GM23248 (cell line): ENCODE measurements around the gene CENPX. TPM values are rescaled to one million over a fixed set of nuclear protein-coding genes. Genes with fewer than 3 reads are reported as not detected.

ENCODE experiments used
- DNase-seq: peaks from one replicate; pipeline ENCODE4 v3.0.0-alpha.2; 2015
- H2AFZ ChIP-seq: fragments of 200-600 bp; sonication (generic); 2 replicates; pipeline ENCODE4 v1.6.1; 2016; ENCODE audit warnings: antibody characterized with exemption
- H3F3A ChIP-seq: fragments of 200-600 bp; sonication (generic); 2 replicates; pipeline ENCODE4 v1.6.1; 2016; ENCODE audit warnings: mild to moderate bottlenecking, antibody characterized with exemption, mixed run types; ENCODE audit not compliant: insufficient read depth
- H3K27ac ChIP-seq: fragments of 200-600 bp; sonication (generic); 2 replicates; pipeline ENCODE4 v1.5.1; 2016; ENCODE audit warnings: mild to moderate bottlenecking
- H3K27me3 ChIP-seq: fragments of 200-600 bp; sonication (generic); replicated peaks from 2 replicates; pipeline ENCODE4 v1.6.1; 2016; ENCODE audit warnings: mild to moderate bottlenecking; ENCODE audit not compliant: insufficient read depth
- H3K36me3 ChIP-seq: fragments of 200-600 bp; sonication (generic); 2 replicates; pipeline ENCODE4 v1.6.1; 2016; ENCODE audit warnings: low read depth, mild to moderate bottlenecking
- H3K4me1 ChIP-seq: fragments of 200-600 bp; sonication (generic); 2 replicates; pipeline ENCODE4 v1.6.1; 2016; ENCODE audit warnings: mild to moderate bottlenecking; ENCODE audit not compliant: insufficient read depth
- H3K4me2 ChIP-seq: fragments of 200-600 bp; sonication (generic); one replicate; pipeline ENCODE4 v1.6.1; 2016; ENCODE audit warnings: mild to moderate bottlenecking; ENCODE audit not compliant: unreplicated experiment
- H3K4me3 ChIP-seq: fragments of 200-600 bp; sonication (generic); 2 replicates; pipeline ENCODE4 v1.5.1; 2016; ENCODE audit warnings: mild to moderate bottlenecking
- H3K79me2 ChIP-seq: fragments of 200-600 bp; sonication (generic); 2 replicates; pipeline ENCODE4 v1.6.1; 2016; ENCODE audit warnings: mild to moderate bottlenecking; ENCODE audit not compliant: insufficient read depth
- H3K9ac ChIP-seq: fragments of 200-600 bp; sonication (generic); 2 replicates; pipeline ENCODE4 v1.6.1; 2016; ENCODE audit warnings: mild to moderate bottlenecking
- H3K9me2 ChIP-seq: fragments of 200-600 bp; sonication (generic); 2 replicates; pipeline ENCODE4 v1.6.1; 2016; ENCODE audit warnings: mixed run types, mild to moderate bottlenecking, moderate library complexity; ENCODE audit not compliant: insufficient read depth
- H3K9me3 ChIP-seq: fragments of 200-600 bp; sonication (generic); one replicate; pipeline ENCODE4 v1.6.1; 2017; ENCODE audit warnings: low read depth
- H4K20me1 ChIP-seq: fragments of 200-600 bp; sonication (generic); 2 replicates; pipeline ENCODE4 v1.6.0; 2016; ENCODE audit not compliant: insufficient read depth
- EZH2 ChIP-seq: fragments of 200-600 bp; sonication (generic); IDR thresholded peaks from 2 replicates; pipeline ENCODE4 v1.6.1; 2018; ENCODE audit warnings: antibody characterized with exemption, mild to moderate bottlenecking; ENCODE audit not compliant: insufficient read depth, poor library complexity, severe bottlenecking
- EZH2phosphoT487 ChIP-seq: fragments of 200-600 bp; sonication (generic); IDR thresholded peaks from 2 replicates; pipeline ENCODE4 v1.6.1; 2018; ENCODE audit warnings: antibody characterized with exemption, moderate library complexity, mild to moderate bottlenecking, low read depth; ENCODE audit not compliant: insufficient read depth
- WGBS, 2 experiments: methylation state at CpG; one replicate each; pipeline ENCODE4 v1.1.6; 2015 to 2017; ENCODE audit warnings: low lambda C conversion rate in 2 of 2, low coverage in 1 of 2; ENCODE audit errors: missing lambda C conversion rate in 2 of 2; 5-methylcytosine and 5-hydroxymethylcytosine counted together
- in situ Hi-C: fragments of 300-500 bp; cut with MboI; formaldehyde crosslinking; loops from 2 replicates; pipeline ENCODE4 v1.15.0; 2020
- polyA plus RNA-seq: library from polyadenylated mRNA; unstranded; fragments of >200 nt; fragmentation: Nextera tagmentation; extraction: Ambion mirVana; gene quantifications from 2 replicates; pipeline ENCODE4 v1.2.1, GENCODE V29; 2016
- total RNA-seq: library from RNA; depleted of rRNA; stranded (reverse); fragments of >200 nt; shearing (Covaris generic); gene quantifications from 2 replicates; pipeline ENCODE4 v1.2.3, GENCODE V29; 2014

Gene CENPX
- total and polyA plus RNA-seq, 2 experiments from 2014 or later, result 43.9 to 68.6 TPM

DNA sequence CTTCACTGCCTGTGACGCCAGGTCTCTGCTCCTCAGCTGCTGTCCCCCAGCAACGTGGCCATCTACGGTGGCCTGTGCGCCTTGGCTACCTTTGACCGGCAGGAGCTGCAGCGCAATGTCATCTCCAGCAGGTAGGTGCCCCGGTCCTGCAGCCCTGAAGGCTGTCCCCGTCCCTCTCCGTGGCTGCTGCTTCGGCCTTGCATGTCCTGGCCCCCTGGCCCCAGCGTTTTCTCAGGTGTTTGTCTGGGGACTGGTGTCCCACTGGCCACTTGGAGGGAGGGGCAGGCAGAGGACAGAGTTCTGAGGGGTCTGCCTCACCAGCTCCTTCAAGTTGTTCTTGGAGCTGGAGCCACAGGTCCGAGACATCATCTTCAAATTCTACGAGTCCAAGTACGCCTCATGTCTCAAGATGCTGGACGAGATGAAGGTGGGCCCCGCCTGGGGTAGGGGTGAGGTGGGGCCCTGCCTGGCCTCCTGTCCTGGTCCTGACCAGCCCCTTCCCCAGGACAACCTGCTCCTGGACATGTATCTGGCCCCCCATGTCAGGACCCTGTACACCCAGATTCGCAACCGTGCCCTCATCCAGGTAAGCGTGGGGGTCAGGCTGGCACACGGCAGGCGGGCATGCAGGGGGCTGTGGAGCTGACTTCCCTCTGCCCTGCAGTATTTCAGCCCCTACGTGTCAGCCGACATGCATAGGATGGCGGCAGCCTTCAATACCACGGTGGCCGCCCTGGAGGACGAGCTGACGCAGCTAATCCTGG is 33.5 kb upstream of the CENPX start:
- Histone ChIP-seq H3K79me2 (peaks cover 23% of the 10 kb centered on the region), H3K27ac (no peak overlapping the region), H3K4me1 (peaks cover 6% of the 10 kb centered on the region), H3K9me2 (no peaks in the 10 kb centered on the region), H3K9ac (no peak overlapping the region), H3K9me3 (no peaks in the 10 kb centered on the region), H3K4me2 (no peak overlapping the region), H3F3A (no peaks in the 10 kb centered on the region), H4K20me1 (no peaks in the 10 kb centered on the region), H3K4me3 (no peak overlapping the region), H2AFZ (no peak overlapping the region), H3K36me3 (no peaks in the 10 kb centered on the region), H3K27me3 (no peaks in the 10 kb centered on the region)
- no peak for DNase-seq
- in situ Hi-C loops, result no loop called here
- WGBS, 2 experiments, result 88 to 89% methylated on average over 28 of the region's 28 CpGs
- TF ChIP-seq EZH2 (no peak), EZH2phosphoT487 (no peak)

DNA sequence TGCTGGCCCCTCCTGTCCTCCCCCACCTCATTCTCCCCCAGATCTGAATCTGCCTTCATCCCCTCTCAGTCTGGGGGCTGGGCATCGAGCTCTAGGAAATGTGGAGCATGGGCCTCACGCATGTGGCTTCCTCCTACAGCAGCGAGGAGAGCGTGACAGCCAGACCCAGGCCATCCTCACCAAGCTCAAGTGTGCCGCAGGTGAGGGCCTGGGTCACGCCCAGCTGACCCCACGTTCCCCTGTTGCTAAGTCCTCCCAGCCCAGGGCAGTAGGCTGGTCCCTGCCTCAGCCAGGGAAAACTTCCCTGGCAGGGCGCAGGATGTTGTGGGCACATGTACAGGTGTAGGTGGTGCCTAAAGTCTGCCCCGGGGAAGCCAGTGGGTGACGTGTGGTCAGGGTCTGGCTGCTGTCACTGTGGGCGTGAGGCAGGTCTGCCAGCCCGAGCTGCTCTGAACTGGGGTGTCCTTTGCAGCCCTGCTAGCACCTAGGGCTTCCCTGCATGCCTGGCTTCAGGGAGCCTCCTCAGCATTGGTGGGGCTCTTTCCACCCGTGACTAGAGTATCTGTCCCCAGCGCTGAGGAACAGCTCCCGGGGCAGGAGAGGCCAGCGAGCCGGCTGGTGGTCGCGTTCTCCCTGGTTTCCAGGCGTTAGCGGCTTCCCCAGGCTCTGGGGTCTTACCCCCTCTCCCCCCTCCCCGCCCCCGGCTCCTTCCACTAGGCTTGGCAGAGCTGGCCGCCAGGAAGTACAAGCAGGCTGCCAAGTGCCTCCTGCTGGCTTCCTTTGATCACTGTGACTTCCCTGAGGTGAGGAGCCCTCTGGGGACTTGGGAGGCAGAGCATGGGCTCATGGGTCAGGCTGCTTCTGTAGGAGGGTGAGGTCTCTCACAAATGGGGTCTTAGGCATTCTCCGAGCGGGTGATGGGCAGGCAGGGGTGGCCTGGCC is 32.6 kb upstream of the CENPX start:
- in situ Hi-C loops, result no loop called here
- Histone ChIP-seq H3K4me1 (peaks cover 6% of the 10 kb centered on the region), H3K9ac (no peak overlapping the region), H3K4me2 (no peak overlapping the region), H3K9me3 (no peaks in the 10 kb centered on the region), H4K20me1 (no peaks in the 10 kb centered on the region), H2AFZ (no peak overlapping the region), H3F3A (no peaks in the 10 kb centered on the region), H3K9me2 (no peaks in the 10 kb centered on the region), H3K27ac (no peak overlapping the region), H3K79me2 (peaks cover 29% of the 10 kb centered on the region), H3K27me3 (no peaks in the 10 kb centered on the region), H3K36me3 (no peaks in the 10 kb centered on the region), H3K4me3 (no peak overlapping the region)
- WGBS, 2 experiments, result 89 to 90% methylated on average over 18 to 26 of the region's 26 CpGs
- TF ChIP-seq EZH2 (no peak), EZH2phosphoT487 (no peak)
- DNase-seq, result no peak

- H3K4me3 ChIP-seq, result no peak overlapping the region
- no peak for DNase-seq
- no peaks in the 10 kb centered on the region for H4K20me1 ChIP-seq
- H3K36me3 ChIP-seq, result no peaks in the 10 kb centered on the region
- H3K4me2 ChIP-seq, result no peak overlapping the region
- no peak overlapping the region for H2AFZ ChIP-seq
- H3K27ac ChIP-seq, result no peak overlapping the region
- H3K79me2 ChIP-seq, result peaks cover 33% of the 10 kb centered on the region
- 91 to 95% methylated on average over 34 to 38 of the region's 38 CpGs for WGBS, 2 experiments
- H3K9me2 ChIP-seq, result no peaks in the 10 kb centered on the region
- H3K9me3 ChIP-seq, result no peaks in the 10 kb centered on the region
- in situ Hi-C loops, result no loop called here
- TF ChIP-seq EZH2phosphoT487 (no peak), EZH2 (no peak)
- H3K4me1 ChIP-seq, result peaks cover 6% of the 10 kb centered on the region
- H3K9ac ChIP-seq, result no peak overlapping the region
- no peaks in the 10 kb centered on the region for H3K27me3 ChIP-seq
- H3F3A ChIP-seq, result no peaks in the 10 kb centered on the region
Measured at GRCh38 chr17:82054351-82055022, 31.8 kb upstream of the CENPX start.

DNA sequence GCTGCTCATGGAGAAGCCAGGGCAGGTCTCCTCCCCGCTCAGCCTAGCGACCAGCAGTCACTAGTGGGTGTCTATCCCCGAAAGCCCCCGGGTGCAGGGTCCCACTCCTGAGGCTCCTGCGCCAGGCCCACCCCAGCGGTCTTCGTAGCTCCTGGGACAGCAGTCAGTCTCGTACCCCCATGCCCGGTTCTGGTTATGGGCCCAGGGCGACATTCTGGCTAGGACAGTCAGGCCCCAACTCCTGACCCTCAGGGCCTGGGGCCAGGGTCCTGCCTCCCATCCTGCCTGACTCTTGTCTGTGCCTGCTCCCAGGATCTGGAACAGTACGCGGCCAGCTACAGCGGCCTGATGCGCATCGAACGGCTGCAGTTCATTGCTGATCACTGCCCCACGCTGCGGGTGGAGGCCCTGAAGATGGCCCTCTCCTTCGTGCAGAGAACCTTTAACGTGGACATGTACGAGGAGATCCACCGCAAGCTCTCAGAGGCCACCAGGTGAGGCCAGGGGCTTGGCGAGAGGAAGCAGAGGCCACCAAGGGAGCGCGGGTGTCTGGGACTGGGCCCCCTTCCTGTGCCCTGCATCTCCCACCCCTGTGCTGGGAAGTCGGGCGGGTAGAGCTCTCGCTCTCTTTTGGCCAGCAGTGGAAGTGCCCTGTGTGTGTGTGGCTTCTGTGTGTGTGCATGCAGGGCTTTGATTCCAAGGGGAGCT is 31.0 kb upstream of the CENPX start:
- no peaks in the 10 kb centered on the region for H4K20me1 ChIP-seq
- peaks cover 6% of the 10 kb centered on the region for H3K4me1 ChIP-seq
- no peak for DNase-seq
- no peak overlapping the region for H3K9ac ChIP-seq
- no peak overlapping the region for H3K4me2 ChIP-seq
- WGBS, 2 experiments, result 92 to 95% methylated on average over 28 of the region's 28 CpGs
- H3F3A ChIP-seq, result no peaks in the 10 kb centered on the region
- in situ Hi-C loops, result no loop called here
- no peaks in the 10 kb centered on the region for H3K9me2 ChIP-seq
- H3K79me2 ChIP-seq, result peaks cover 33% of the 10 kb centered on the region
- no peak for TF ChIP-seq EZH2
- no peak for TF ChIP-seq EZH2phosphoT487
- no peaks in the 10 kb centered on the region for H3K27me3 ChIP-seq
- H2AFZ ChIP-seq, result no peak overlapping the region
- H3K4me3 ChIP-seq, result no peak overlapping the region
- no peak overlapping the region for H3K27ac ChIP-seq
- H3K9me3 ChIP-seq, result no peaks in the 10 kb centered on the region
- no peaks in the 10 kb centered on the region for H3K36me3 ChIP-seq
